ENCODE data around the gene BCL11B. TPM values are rescaled to one million over a fixed set of nuclear protein-coding genes. Genes with fewer than 3 reads are reported as not detected.

The BCL11B gene
- polyA plus RNA-seq, 3 donors: 0.01 TPM; not detected in 2

DNA sequence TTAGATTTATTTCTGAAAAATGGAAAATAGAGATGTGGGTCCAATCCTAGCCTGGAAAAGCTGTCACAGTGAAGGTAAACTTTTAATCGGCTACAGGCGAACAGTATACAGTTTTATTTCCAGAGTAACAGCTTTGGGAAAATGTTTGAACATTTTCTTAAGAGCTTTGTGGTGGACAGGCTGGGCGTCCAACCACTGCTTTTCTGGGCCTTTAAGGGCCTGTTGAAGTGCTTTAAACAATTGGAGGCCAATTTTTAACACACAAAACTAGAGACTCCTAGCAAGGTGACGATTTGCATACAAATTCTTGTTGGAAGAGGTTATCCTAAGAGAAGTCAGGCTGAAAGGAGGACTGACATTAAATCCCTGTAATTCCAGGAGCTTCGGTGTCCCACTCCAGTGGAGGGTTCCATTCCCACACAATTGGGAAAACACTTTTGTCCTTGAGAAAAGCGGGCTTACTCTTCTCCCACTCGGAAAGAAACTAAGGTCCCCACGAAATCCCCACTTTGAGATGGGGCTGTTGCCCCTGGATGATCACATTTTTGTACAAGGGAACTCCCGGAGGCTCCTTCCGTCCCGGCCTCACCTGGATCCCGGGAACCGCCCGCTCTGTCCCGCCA lies 26.9 kb downstream of the BCL11B start:
- no peaks in the 10 kb centered on the region for H3K36me3 ChIP-seq (replicated peaks in 1 of 2; ENCODE audit: control insufficient read depth in 1 of 2, insufficient read depth in 2 of 2, low read length in 2 of 2)
- H3K4me2 ChIP-seq (replicated peaks; ENCODE audit: extremely low read depth, low read length, poor library complexity, severe bottlenecking): no peak overlapping the region
- no peaks in the 10 kb centered on the region for H4K20me1 ChIP-seq (ENCODE audit: insufficient read depth, low read length)
- H3K4me1 Mint-ChIP-seq: no peaks in the 10 kb centered on the region
- no peaks in the 10 kb centered on the region for H3K9me3 ChIP-seq (replicated peaks in 1 of 2; ENCODE audit: control insufficient read depth in 1 of 2, insufficient read depth in 1 of 2, low read length in 2 of 2)
- H3K36me3 Mint-ChIP-seq: no peaks in the 10 kb centered on the region
- H3K9me3 Mint-ChIP-seq: peaks cover 0 to 4% (median 1%) of the 10 kb centered on the region in 7 donors
- no peak overlapping the region for H3K4me3 ChIP-seq (replicated peaks in 1 of 3; ENCODE audit: low read depth in 2 of 3, low read length in 3 of 3)
- intact Hi-C loops (cut with micrococcal nuclease): no loop called here
- H2AFZ ChIP-seq (ENCODE audit: insufficient read depth, low read depth, low read length, poor library complexity, severe bottlenecking): no peak overlapping the region
- no peaks in the 10 kb centered on the region for H3K4me1 ChIP-seq (ENCODE audit: control insufficient read depth in 1 of 2, insufficient read depth in 2 of 2, low read length in 2 of 2)
- DNase-seq: no peak
- H3K27me3 Mint-ChIP-seq (ENCODE audit: low read depth in 3 of 3): peaks cover 66 to 80% (median 78%) of the 10 kb centered on the region in 3 donors
- H3K79me2 ChIP-seq (ENCODE audit: insufficient read depth, low read length): no peaks in the 10 kb centered on the region
- TF ChIP-seq, protein P1, sequence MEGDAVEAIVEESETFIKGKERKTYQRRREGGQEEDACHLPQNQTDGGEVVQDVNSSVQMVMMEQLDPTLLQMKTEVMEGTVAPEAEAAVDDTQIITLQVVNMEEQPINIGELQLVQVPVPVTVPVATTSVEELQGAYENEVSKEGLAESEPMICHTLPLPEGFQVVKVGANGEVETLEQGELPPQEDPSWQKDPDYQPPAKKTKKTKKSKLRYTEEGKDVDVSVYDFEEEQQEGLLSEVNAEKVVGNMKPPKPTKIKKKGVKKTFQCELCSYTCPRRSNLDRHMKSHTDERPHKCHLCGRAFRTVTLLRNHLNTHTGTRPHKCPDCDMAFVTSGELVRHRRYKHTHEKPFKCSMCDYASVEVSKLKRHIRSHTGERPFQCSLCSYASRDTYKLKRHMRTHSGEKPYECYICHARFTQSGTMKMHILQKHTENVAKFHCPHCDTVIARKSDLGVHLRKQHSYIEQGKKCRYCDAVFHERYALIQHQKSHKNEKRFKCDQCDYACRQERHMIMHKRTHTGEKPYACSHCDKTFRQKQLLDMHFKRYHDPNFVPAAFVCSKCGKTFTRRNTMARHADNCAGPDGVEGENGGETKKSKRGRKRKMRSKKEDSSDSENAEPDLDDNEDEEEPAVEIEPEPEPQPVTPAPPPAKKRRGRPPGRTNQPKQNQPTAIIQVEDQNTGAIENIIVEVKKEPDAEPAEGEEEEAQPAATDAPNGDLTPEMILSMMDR (IDR thresholded peaks at IDR 0.05): no peak
- no peak overlapping the region for H3K9ac ChIP-seq (ENCODE audit: insufficient read depth, low read length, poor library complexity, severe bottlenecking)
- H3K27ac ChIP-seq (ENCODE audit: low read depth in 1 of 2, low read length in 2 of 2): no peak overlapping the region
- H3K27me3 ChIP-seq (ENCODE audit: control insufficient read depth in 2 of 2, insufficient read depth in 2 of 2, low read length in 2 of 2): peaks cover 28 to 77% of the 10 kb centered on the region in 2 donors
- 22% methylated on average over 12 of the region's 15 CpGs for WGBS (ENCODE audit: insufficient coverage)
- H3K27ac Mint-ChIP-seq: peak overlapping the region in 1 of 7 donors; percentile 15
- peak overlapping the region in 1 of 2 donors; percentile 42 for H3K4me3 Mint-ChIP-seq

DNA sequence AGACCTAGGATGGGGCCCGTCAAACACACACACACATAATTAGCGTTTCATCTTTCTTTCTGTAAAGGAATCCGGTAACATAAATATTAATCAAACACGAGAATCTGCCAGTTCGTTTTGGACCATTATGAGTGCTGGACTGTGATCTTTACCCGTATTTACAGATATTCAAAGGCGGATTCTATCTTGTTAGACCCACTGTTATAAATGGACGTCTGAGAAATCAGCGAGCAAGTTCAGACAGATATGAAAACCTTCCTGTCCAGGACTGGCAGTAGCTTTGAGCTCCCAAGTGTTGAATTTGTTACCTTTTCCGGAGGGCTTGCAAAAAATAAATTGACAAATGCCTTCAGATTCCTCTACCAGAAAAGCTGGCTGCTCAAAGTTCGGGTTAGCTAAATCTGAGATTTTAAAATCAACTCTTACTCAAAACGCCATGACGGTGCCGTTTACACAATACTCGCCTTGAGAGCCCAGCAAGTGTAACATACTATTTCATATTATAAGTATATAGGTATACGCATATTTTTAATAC lies 27.6 kb downstream of the BCL11B start:
- Histone ChIP-seq H3K9ac (ENCODE audit: insufficient read depth, low read length, poor library complexity, severe bottlenecking) (no peak overlapping the region), H3K4me3 (replicated peaks in 1 of 3; ENCODE audit: low read depth in 2 of 3, low read length in 3 of 3) (no peak overlapping the region), H4K20me1 (ENCODE audit: insufficient read depth, low read length) (no peaks in the 10 kb centered on the region), H3K36me3 (replicated peaks in 1 of 2; ENCODE audit: control insufficient read depth in 1 of 2, insufficient read depth in 2 of 2, low read length in 2 of 2) (no peaks in the 10 kb centered on the region), H3K9me3 (replicated peaks in 1 of 2; ENCODE audit: control insufficient read depth in 1 of 2, insufficient read depth in 1 of 2, low read length in 2 of 2) (no peaks in the 10 kb centered on the region), H3K4me1 (ENCODE audit: control insufficient read depth in 1 of 2, insufficient read depth in 2 of 2, low read length in 2 of 2) (no peaks in the 10 kb centered on the region), H3K79me2 (ENCODE audit: insufficient read depth, low read length) (no peaks in the 10 kb centered on the region), H3K4me2 (replicated peaks; ENCODE audit: extremely low read depth, low read length, poor library complexity, severe bottlenecking) (no peak overlapping the region), H3K27ac (ENCODE audit: low read depth in 1 of 2, low read length in 2 of 2) (no peak overlapping the region), H3K27me3 (ENCODE audit: control insufficient read depth in 2 of 2, insufficient read depth in 2 of 2, low read length in 2 of 2) (peaks cover 28 to 77% of the 10 kb centered on the region in 2 donors), H2AFZ (ENCODE audit: insufficient read depth, low read depth, low read length, poor library complexity, severe bottlenecking) (no peak overlapping the region)
- Mint-ChIP-seq H3K36me3 (no peaks in the 10 kb centered on the region), H3K27me3 (ENCODE audit: low read depth in 3 of 3) (peaks cover 67 to 84% (median 82%) of the 10 kb centered on the region in 3 donors), H3K27ac (no peak overlapping the region), H3K9me3 (peaks cover 0 to 4% (median 1%) of the 10 kb centered on the region in 7 donors), H3K4me3 (peak overlapping the region in 1 of 2 donors; percentile 22), H3K4me1 (no peaks in the 10 kb centered on the region)
- intact Hi-C loops (cut with micrococcal nuclease): no loop called here
- TF ChIP-seq, protein P1 (IDR thresholded peaks at IDR 0.05): no peak
- no peak for DNase-seq
- WGBS (ENCODE audit: insufficient coverage): 90% methylated on average over 10 of the region's 16 CpGs
